GM13976 (cell line): ENCODE data around the gene SYNGR2.

Experiments
- DNase-seq: peaks from one replicate; pipeline ENCODE4 v3.0.0; 2012; ENCODE audit warnings: low spot score
- CTCF ChIP-seq: IDR thresholded peaks from 2 replicates; pipeline ENCODE4 v1.5.1; 2012; ENCODE audit warnings: borderline replicate concordance, mild to moderate bottlenecking; ENCODE audit not compliant: insufficient read depth; ENCODE audit errors: extremely low read depth, missing control alignments, control extremely low read depth
- in situ Hi-C: fragments of 300-500 bp; cut with MboI; formaldehyde crosslinking; loops from one replicate; pipeline ENCODE4 v1.12.0; 2022; ENCODE audit warnings: low sequenced_read_pairs, mixed read lengths, inconsistent platforms; ENCODE audit not compliant: unreplicated experiment

SYNGR2 gene

GRCh38 chr17:78144736-78145641, 23.4 kb upstream of the SYNGR2 start:
- no peak for TF ChIP-seq CTCF
- in situ Hi-C loops: no loop called here
- no peak for DNase-seq

DNA sequence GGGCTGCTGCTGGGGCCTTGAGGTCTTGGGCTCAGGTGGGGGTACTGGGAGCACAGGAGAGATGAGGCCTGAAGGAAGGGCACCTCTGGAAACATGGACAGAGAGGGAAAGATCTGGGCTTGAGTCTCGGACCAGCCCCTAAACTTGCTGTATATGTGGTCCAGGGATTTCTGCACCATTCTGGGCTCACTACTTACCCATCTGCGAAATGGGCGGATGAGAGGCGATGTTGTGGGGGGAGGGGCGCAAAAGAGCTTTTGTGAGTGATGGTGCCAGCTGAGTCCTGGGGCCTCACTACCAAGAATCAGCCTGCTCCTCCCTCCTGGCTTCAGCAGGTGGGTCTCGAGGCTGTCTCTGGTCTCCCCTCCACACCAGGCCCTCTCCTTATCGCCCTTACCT, 21.9 kb upstream of the SYNGR2 start:
- TF ChIP-seq CTCF: no peak
- in situ Hi-C loops: no loop called here
- DNase-seq: no peak

DNA sequence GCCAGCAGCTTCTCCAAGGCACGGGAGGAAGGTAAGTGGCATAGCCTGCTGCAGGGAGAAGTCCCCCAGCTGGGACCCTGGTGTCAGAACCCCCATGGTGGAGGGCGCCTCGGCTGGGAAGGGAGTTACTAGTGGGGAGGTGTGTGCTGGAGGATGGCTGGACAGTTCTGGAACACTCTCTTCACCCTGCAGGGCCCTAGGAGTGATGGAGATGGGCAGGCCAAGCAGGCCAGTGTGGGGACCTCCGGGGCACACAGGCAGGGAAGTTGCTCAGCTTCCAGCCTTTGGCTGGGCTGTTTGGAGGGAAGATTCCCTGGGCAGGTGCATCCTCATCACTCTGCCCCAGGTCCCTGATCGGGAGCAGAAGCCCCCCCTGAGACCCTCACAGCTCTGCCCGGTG, 21.5 kb upstream of the SYNGR2 start:
- DNase-seq: no peak
- in situ Hi-C loops: no loop called here
- no peak for TF ChIP-seq CTCF

- no peak for TF ChIP-seq CTCF
- DNase-seq: peak; percentile 68
- in situ Hi-C loops: no loop called here
Observed at GRCh38 chr17:78147315-78147998, 20.9 kb upstream of the SYNGR2 start.

DNA sequence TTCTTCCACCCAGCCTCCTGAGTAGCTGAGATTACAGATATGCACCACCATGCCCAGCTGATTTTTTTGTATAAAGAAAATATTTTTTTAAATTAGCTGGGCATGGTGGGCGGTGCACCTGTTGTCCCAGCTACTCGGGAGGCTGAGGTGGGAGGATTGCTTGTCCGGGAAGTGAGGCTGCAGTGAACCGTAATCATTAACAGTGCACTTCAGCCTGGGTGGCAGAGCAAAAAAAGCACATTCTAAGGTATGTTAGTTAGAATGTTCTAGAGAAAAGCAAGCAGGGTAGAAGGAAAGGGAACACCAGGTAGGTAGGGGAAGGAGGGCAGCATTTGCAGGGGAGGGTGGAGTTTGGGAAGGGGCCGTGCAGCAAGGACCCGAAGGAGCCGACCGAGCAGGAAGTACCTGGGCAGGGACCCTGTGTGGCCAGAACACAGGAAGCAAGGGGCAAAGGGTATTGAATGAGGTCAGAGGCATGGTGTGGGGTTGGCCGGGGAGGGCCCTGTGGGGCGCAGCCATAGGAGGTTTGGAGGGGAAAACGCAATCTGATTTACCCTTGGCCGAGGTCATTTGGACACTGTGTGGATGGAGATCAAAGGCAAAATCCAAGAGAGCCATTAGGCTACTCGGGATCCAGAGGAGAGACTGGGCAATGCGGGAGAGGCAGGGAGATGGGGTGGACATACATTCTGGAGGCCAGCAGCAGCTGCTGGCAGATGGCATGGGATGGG, 19.9 kb upstream of the SYNGR2 start:
- in situ Hi-C loops: no loop called here
- TF ChIP-seq CTCF: no peak
- DNase-seq: no peak

DNA sequence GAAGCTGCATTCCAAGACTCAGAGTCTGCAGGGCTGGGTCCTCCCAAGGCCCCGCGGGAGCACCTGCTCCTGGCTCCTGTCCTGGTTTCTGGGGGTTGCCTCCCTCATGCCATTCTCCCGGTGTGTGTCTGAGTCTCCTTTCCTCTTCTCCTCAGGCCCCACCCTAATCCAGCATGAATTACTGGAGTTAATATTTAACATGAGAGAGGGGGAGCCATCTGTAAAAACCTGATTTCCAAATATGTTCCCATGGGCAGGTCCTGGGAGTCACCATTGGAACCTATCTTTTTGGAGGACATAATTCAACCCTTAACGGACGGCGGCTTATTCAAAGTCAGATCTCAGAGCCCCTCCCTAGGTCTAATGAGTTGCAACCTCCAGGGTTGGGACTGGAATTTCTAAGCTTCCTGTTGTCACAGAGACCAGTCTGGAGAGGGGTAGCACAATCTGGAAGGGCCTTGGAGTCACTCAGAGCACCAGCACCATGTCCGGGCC, 16.8 kb upstream of the SYNGR2 start:
- in situ Hi-C loops: no loop called here
- TF ChIP-seq CTCF: no peak
- DNase-seq: no peak
